Heart left ventricle (tissue), 16 donors: ENCODE measurements around the gene WWTR1. TPM values are rescaled to one million over a fixed set of nuclear protein-coding genes. Genes with fewer than 3 reads are reported as not detected.

Source experiments
- ATAC-seq, 4 donors: fragments of 200-7000 bp; cut with Tn5 transposase; one replicate each; pipeline ENCODE4 v1.9.1; 2020 to 2022; ENCODE audit warnings: moderate library complexity in 4 of 4, mild to moderate bottlenecking in 3 of 4, moderate number of reproducible peaks in 1 of 4
- DNase-seq, 5 donors: peaks; one replicate each; pipeline ENCODE4 v3.0.0-alpha.2; 2020
- H3K27ac ChIP-seq, 12 donors: fragments of 200-600 bp; sonication (generic) in 4 of 12; one replicate each; pipeline versions ENCODE4 v1.5.0 to v1.8.0; 2016 to 2022; ENCODE audit warnings: mild to moderate bottlenecking in 2 of 12
- H3K27me3 ChIP-seq, 9 donors: fragments of 200-600 bp; sonication (generic) in 2 of 9; one replicate each; pipeline versions ENCODE4 v1.5.1 to v1.8.0; 2016 to 2022; ENCODE audit warnings: mild to moderate bottlenecking in 3 of 9
- H3K36me3 ChIP-seq, 9 donors: fragments of 200-600 bp; sonication (generic) in 2 of 9; one replicate each; pipeline versions ENCODE4 v1.5.0 to v1.8.0; 2018 to 2022; ENCODE audit warnings: mild to moderate bottlenecking in 2 of 9
- H3K4me1 ChIP-seq, 12 donors: fragments of 200-600 bp; sonication (generic) in 4 of 12; one replicate each; pipeline versions ENCODE4 v1.5.0 to v1.8.0; 2016 to 2022; ENCODE audit warnings: mild to moderate bottlenecking in 3 of 12
- H3K4me3 ChIP-seq, 12 donors: fragments of 200-600 bp; sonication (generic) in 4 of 12; one replicate each; pipeline versions ENCODE4 v1.5.0 to v1.8.0; 2017 to 2022; ENCODE audit warnings: mild to moderate bottlenecking in 9 of 12, moderate library complexity in 4 of 12
- H3K9me3 ChIP-seq, 12 donors: fragments of 200-600 bp; sonication (generic) in 4 of 12; one replicate each; pipeline versions ENCODE4 v1.5.0 to v1.8.0; 2016 to 2022; ENCODE audit warnings: mild to moderate bottlenecking in 1 of 12
- POLR2A ChIP-seq, 2 donors: fragments of 450-650 bp; IDR thresholded peaks; one replicate each; pipeline ENCODE4 v1.6.1; 2017; ENCODE audit warnings: antibody characterized with exemption in 2 of 2, mild to moderate bottlenecking in 2 of 2, moderate library complexity in 2 of 2
- WGBS, 4 donors: extraction: QIAGEN DNeasy Blood & Tissue Kit in 2 of 4; methylation state at CpG; one replicate each; pipeline versions ENCODE4 v1.1.5 to v1.1.7; 2013 to 2018; 5-methylcytosine and 5-hydroxymethylcytosine counted together
- intact Hi-C, 10 donors: fragments of 100-400 bp; cut with DNase I; formaldehyde crosslinking; loops; one replicate each; pipeline versions ENCODE4 v1.11.1 to v1.14.2; 2022
- polyA plus RNA-seq, 2 donors: library from polyadenylated mRNA; stranded (reverse); fragments of 200-250 nt; gene quantifications; one replicate each; pipeline ENCODE4 v1.2.3, GENCODE V29; 2013
- total RNA-seq, 9 donors: library from RNA; depleted of rRNA in 2 of 9; stranded (reverse); fragments of >200 nt in 2 of 9; fragmentation: NEBNext Ultra II Directional in 3 of 9; extraction: Animal tissue kit (Norgen Biotek cat#: 25700) in 3 of 9; gene quantifications; one replicate each; pipeline versions ENCODE4 v1.1.0 to v1.2.4, GENCODE V29; 2016 to 2023
- TF ChIP-seq, protein P1 (sequence below), 12 donors: fragments of 200-600 bp; sonication (generic) in 4 of 12; IDR thresholded peaks; one replicate each; pipeline versions ENCODE4 v1.5.0 to v1.8.0; 2018 to 2022; ENCODE audit warnings: antibody characterized with exemption in 12 of 12, mild to moderate bottlenecking in 5 of 12
- donor health status: ischemic (EF 13 %, LVEDD 7.1; RV severe dilation, severe dysfunction).
- donor health status: healthy with polysubstance abuse.
- donor health status: DM: no; HTN: yes; CAD: no.
- donor health status: DM: no; HTN: no; CAD: no.
- donor health status: ischemic (EF 25% LVEDD 6.9; RV normal size, moderate dysfunction).
- donor health status: ischemic (EF 25% LVEDD 5.7; RV mildly dilated, moderate dysfunction).
- donor health status: healthy.
- donor health status: DM: yes; HTN: yes; CAD: no.
- donor health status: ischemic (EF 35%, LVEDD 5.7; RV mildly dilated, moderate dysfunction).
- donor health status: nonischemic (EF 11% LVEDD 7.7; RV severe dilation, severe dysfunction).
- donor health status: DM: yes; HTN: yes; CAD: no.
- donor health status: PGD.
- donor health status: ischemic (EF 29% LVEDD 5.4; RV normal size, mild dysfunction).
- donor health status: nonischemic (EF 23%, LVEDD 6.1; RV moderate dilation, normal function).

The WWTR1 gene
- total and polyA plus RNA-seq, 11 donors = 14.5 to 71.7 (median 41.2) TPM

DNA sequence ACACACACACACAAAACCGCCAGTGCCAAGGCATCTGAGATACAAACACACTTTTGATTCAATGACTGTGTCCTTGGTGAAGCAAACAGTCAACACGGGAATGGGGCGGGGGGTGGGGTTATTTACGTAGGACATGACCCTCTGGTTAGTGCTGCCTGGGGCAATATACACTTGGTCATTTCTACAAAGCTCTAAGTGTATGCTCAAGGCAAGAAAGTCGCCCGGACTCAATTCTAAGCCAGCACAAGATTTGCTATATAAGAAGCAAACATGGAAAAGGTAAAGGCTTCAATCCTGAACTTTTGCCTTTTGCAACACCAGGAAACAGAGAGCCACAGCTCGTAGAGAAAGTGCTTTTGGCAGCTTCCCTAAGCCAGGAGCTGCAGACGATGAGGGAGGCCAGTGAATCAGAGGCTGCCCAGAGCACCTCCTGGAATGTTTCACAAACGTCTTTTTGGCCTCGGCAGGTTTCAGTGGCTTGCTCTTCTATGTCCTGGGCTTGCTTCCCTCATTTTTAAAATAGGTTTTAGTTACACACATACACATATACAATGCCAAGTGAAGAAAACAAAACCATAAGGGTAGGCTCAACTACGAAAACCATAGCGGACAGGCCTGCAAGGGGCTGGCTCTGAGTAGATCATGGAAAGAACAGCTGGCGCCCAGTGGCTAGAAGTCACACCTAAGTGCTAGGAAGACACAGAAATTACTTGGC is 109.7 kb downstream of the WWTR1 start:
- Histone ChIP-seq H3K4me3 (no peak overlapping the region), H3K36me3 (peaks cover 0 to 3% (median 0%) of the 10 kb centered on the region in 9 donors), H3K4me1 (peaks cover 0 to 42% (median 12%) of the 10 kb centered on the region in 12 donors), H3K27ac (peak overlapping the region; percentile 25 to 83 (median 64)), H3K9me3 (no peaks in the 10 kb centered on the region), H3K27me3 (no peaks in the 10 kb centered on the region)
- TF ChIP-seq, protein P1, sequence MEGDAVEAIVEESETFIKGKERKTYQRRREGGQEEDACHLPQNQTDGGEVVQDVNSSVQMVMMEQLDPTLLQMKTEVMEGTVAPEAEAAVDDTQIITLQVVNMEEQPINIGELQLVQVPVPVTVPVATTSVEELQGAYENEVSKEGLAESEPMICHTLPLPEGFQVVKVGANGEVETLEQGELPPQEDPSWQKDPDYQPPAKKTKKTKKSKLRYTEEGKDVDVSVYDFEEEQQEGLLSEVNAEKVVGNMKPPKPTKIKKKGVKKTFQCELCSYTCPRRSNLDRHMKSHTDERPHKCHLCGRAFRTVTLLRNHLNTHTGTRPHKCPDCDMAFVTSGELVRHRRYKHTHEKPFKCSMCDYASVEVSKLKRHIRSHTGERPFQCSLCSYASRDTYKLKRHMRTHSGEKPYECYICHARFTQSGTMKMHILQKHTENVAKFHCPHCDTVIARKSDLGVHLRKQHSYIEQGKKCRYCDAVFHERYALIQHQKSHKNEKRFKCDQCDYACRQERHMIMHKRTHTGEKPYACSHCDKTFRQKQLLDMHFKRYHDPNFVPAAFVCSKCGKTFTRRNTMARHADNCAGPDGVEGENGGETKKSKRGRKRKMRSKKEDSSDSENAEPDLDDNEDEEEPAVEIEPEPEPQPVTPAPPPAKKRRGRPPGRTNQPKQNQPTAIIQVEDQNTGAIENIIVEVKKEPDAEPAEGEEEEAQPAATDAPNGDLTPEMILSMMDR (IDR thresholded peaks at IDR 0.05) = no peak
- TF ChIP-seq POLR2A (IDR thresholded peaks at IDR 0.05) = no peak
- peak in 4 of 5 donors; percentile 32 to 71 (median 40) for DNase-seq
- WGBS, 4 donors = 51 to 55% (median 52%) methylated on average over 13 of the region's 13 CpGs
- peak; percentile 66 to 91 (median 77) for ATAC-seq
- intact Hi-C loops = no loop called here

DNA sequence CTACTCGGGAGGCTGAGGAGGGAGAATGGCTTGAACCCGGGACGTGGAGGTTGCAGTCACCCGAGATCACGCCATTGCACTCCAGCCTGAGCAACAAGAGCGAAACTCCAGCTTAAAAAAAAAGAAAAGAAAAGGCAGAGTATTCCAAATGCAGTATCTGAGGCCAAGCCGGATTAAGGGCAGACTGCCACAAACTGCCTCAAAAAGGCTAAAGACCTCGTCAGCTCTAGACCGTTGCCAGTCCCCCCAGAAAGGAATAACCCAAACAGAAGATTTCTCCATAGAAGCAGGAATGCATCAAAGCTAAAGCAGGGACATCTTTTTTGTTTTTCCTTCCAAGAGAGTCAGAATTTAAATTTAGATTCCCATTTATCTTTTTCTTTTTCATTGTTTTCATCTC is 110.4 kb downstream of the WWTR1 start:
- peak; percentile 62 to 71 (median 66) for ATAC-seq
- H3K27me3 ChIP-seq = no peaks in the 10 kb centered on the region
- intact Hi-C loops = no loop called here
- H3K27ac ChIP-seq = peak overlapping the region; percentile 25 to 83 (median 64)
- no peaks in the 10 kb centered on the region for H3K9me3 ChIP-seq
- TF ChIP-seq, protein P1 (IDR thresholded peaks at IDR 0.05) = no peak
- TF ChIP-seq POLR2A (IDR thresholded peaks at IDR 0.05) = no peak
- peak in 4 of 5 donors; percentile 66 to 79 (median 70) for DNase-seq
- peak overlapping the region in 1 of 12 donors; percentile 28 for H3K4me3 ChIP-seq
- peaks cover 0 to 49% (median 14%) of the 10 kb centered on the region in 12 donors for H3K4me1 ChIP-seq
- H3K36me3 ChIP-seq = peaks cover 0 to 3% (median 0%) of the 10 kb centered on the region in 9 donors
- 53 to 58% (median 56%) methylated on average over 9 of the region's 9 CpGs for WGBS, 4 donors

DNA sequence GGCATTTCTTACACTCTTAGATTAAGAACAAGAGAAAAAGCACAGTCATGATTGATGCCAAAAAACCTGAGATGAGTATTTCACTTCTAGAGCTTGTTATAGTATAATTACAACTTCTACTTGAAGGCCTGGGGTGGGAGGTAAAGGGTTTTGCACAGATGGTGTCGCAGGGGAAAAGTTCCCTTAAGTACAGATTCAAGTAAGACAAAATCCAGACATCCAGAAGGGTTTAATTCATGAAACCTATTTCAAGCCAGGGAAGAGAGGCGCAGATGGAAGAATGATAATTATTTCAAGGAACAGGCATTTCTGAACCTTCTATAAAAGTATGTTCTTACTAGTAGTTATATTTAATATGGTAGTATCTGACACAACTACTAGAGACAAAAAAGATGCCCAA is 112.8 kb downstream of the WWTR1 start:
- Histone ChIP-seq H3K4me3 (no peak overlapping the region), H3K27ac (peak overlapping the region in 1 of 12 donors; percentile 83), H3K9me3 (no peaks in the 10 kb centered on the region), H3K36me3 (peaks cover 0 to 19% (median 12%) of the 10 kb centered on the region in 9 donors), H3K27me3 (no peaks in the 10 kb centered on the region), H3K4me1 (peaks cover 0 to 46% (median 17%) of the 10 kb centered on the region in 12 donors)
- DNase-seq (no peak), ATAC-seq (no peak)
- TF ChIP-seq POLR2A (IDR thresholded peaks at IDR 0.05) = no peak
- TF ChIP-seq, protein P1 (IDR thresholded peaks at IDR 0.05) = no peak
- WGBS, 4 donors = 98 to 100% (median 100%) methylated on average over 2 of the region's 2 CpGs
- intact Hi-C loops = no loop called here

DNA sequence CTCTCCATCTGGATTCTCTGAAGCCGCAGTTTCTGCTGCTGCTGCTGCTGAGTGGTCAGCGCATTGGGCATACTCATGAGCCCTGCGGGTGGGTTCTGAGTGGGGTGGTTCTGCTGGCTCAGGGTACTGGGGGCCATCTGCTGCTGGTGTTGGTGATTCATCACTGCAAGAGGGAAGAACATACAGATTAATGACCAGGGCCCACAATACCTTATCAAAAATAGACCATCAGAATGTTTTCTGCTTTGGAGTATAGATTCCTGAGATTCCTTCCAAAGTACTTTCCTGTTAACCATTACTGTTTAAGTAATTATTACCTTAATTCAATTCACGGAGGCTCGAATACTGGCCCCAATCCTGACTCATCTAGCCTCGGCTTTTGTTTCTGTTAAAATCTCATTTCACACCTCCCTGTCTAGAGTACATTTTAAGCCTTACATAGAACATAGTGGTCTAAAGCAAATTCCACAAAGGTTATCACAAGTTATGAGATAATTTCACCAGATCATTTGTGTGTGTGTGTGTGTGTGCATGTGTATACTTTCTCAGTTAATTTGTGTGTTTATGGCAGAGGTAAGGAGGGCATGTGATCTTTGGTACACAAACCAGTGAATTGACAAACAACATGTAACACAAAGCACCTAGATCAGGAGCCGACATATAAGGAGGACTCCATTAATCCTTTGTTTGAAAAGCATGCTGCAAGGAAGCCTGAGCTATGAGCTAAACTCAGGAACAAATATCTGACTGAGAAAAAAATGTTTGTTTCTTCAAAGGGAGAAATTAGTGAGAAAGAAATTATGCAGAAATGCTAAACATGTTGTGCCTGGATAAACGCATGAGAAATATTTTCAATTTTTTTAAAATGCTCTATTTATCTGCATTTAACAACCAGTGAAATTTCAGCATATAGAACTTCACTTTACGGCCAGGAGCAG is 115.2 kb downstream of the WWTR1 start:
- TF ChIP-seq, protein P1 (IDR thresholded peaks at IDR 0.05) = no peak
- no peak for TF ChIP-seq POLR2A (IDR thresholded peaks at IDR 0.05)
- 74 to 78% (median 76%) methylated on average over 9 of the region's 9 CpGs for WGBS, 4 donors
- Histone ChIP-seq H3K4me3 (no peak overlapping the region), H3K27ac (peak overlapping the region in 1 of 12 donors; percentile 20), H3K9me3 (no peaks in the 10 kb centered on the region), H3K27me3 (no peaks in the 10 kb centered on the region), H3K4me1 (peaks cover 0 to 40% (median 13%) of the 10 kb centered on the region in 12 donors), H3K36me3 (peaks cover 0 to 17% (median 12%) of the 10 kb centered on the region in 9 donors)
- ATAC-seq = no peak
- DNase-seq = no peak
- intact Hi-C loops = no loop called here
